GM23248 (cell line): ENCODE results near the gene ELAPOR2.

Experiments used
- EZH2 ChIP-seq: fragments of 200-600 bp; sonication (generic); IDR thresholded peaks from 2 replicates; pipeline ENCODE4 v1.6.1; 2018; ENCODE audit warnings: antibody characterized with exemption, mild to moderate bottlenecking; ENCODE audit not compliant: insufficient read depth, poor library complexity, severe bottlenecking
- EZH2phosphoT487 ChIP-seq: fragments of 200-600 bp; sonication (generic); IDR thresholded peaks from 2 replicates; pipeline ENCODE4 v1.6.1; 2018; ENCODE audit warnings: antibody characterized with exemption, moderate library complexity, mild to moderate bottlenecking, low read depth; ENCODE audit not compliant: insufficient read depth

DNA sequence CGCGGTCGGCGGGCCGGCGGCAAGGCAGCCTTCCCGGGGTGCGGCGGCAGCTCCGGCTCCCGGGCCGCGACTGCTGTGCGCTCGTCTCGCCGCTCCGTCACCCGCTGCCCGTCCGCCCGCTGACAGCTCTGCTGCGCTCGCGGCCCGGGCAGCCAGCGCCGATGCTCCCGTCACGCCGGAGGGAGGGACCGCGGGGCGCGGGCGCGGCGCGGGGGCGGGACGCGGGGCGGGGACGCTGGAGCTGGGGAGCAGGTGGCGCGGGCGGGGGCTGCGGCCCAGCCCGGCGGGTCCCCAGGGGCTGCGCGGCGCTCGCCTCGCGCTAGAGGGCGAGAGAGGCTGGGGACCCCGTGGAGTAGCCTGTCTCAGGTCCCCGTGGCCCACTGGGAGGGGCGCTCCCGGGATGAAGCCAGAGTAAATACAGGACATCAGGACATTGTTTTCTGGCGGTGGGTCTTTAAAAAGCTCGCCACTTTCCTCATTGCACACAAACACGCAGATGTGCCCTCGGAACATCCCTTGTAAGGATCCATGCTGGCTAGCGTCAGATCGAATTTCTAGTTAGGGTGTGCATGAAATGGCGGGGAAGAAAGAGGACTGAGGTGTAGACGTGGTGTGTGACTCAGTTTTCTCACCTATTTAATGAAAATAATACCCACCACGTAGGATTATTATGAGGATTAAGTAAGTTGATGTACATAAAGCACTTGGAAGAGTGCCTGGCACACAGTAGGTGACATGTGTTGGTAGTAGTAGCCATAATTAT lies at the start of gene ELAPOR2:
- TF ChIP-seq EZH2, result no peak
- no peak for TF ChIP-seq EZH2phosphoT487
